B cell (primary cell): Measurements from ENCODE around the gene MAP3K6.

ENCODE experiments used
- CTCF ChIP-seq: fragments of 200-600 bp; IDR thresholded peaks from one replicate; pipeline ENCODE4 v1.8.0; 2022; ENCODE audit warnings: antibody characterized with exemption, mild to moderate bottlenecking
- EZH2 ChIP-seq: IDR thresholded peaks from 2 replicates; pipeline ENCODE4 v1.6.1; 2012; ENCODE audit warnings: borderline replicate concordance, low read depth, mild to moderate bottlenecking, moderate library complexity, low read length; ENCODE audit not compliant: insufficient read depth, poor library complexity, severe bottlenecking

DNA sequence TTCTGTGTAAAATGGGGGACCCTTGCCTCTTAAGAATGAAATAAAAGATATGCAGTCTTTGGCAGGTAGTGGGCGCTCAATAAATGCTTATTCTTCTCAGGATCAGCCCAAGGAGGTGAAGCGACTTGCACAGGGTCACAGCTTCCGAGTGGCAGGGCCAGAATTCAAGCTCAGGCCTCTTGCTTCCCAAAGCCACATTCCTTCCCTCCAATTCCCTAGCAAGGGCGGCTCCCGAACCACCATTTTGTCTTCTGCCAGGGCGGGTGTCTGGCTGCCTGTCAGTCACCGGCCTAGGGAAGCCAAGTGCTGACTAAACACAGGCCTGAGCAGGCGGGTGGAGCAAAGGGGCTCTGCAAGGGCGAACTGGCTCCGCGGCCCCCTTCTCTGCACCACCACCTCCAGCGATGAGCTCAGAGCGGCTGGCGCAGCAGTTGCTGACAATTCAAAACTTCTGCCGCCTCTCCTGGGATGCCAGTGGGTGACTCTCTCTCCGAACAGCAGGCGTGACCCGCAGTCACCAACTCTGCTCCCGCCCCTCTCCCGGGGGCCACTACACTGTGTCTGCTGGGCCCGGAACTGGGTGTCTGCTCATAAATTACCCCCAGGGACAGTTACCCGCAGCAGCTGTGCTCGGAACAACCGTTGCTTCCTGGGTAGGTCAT lies 36.4 kb upstream of the MAP3K6 start:
- TF ChIP-seq CTCF (peak; percentile 70), EZH2 (no peak)
